ENCODE measurements around the gene LAPTM5. TPM values are rescaled to one million over a fixed set of nuclear protein-coding genes. Genes with fewer than 3 reads are reported as not detected.

The LAPTM5 gene
- total and polyA plus RNA-seq, 4 donors = 58.7 to 653 (median 271) TPM

GRCh38 chr1:30732277-30732996 is 25.1 kb downstream of the LAPTM5 start:
- peaks cover 0 to 3% (median 0%) of the 10 kb centered on the region in 5 donors for H3K4me1 ChIP-seq (ENCODE audit: control insufficient read depth in 5 of 5, insufficient read depth in 5 of 5, low read length in 5 of 5)
- peaks cover 0 to 2% (median 0%) of the 10 kb centered on the region in 4 donors for H3K9me3 ChIP-seq (ENCODE audit: control insufficient read depth in 4 of 4, insufficient read depth in 3 of 4, low read length in 3 of 4)
- no peak for ATAC-seq (ENCODE audit: insufficient read depth, low FRiP score)
- H3K4me3 ChIP-seq = no peak overlapping the region
- TF ChIP-seq, protein P1, sequence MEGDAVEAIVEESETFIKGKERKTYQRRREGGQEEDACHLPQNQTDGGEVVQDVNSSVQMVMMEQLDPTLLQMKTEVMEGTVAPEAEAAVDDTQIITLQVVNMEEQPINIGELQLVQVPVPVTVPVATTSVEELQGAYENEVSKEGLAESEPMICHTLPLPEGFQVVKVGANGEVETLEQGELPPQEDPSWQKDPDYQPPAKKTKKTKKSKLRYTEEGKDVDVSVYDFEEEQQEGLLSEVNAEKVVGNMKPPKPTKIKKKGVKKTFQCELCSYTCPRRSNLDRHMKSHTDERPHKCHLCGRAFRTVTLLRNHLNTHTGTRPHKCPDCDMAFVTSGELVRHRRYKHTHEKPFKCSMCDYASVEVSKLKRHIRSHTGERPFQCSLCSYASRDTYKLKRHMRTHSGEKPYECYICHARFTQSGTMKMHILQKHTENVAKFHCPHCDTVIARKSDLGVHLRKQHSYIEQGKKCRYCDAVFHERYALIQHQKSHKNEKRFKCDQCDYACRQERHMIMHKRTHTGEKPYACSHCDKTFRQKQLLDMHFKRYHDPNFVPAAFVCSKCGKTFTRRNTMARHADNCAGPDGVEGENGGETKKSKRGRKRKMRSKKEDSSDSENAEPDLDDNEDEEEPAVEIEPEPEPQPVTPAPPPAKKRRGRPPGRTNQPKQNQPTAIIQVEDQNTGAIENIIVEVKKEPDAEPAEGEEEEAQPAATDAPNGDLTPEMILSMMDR (IDR thresholded peaks at IDR 0.05; ENCODE audit: control extremely low read depth, extremely low read depth) = no peak
- H3K9ac ChIP-seq (ENCODE audit: insufficient read depth in 1 of 2, low read length in 2 of 2) = no peak overlapping the region
- H3K27me3 ChIP-seq (ENCODE audit: control insufficient read depth in 3 of 3, insufficient read depth in 3 of 3, low read length in 2 of 3) = no peaks in the 10 kb centered on the region
- peaks cover 0 to 17% (median 0%) of the 10 kb centered on the region in 4 donors for H3K36me3 ChIP-seq (ENCODE audit: control insufficient read depth in 4 of 4, insufficient read depth in 4 of 4, low read length in 4 of 4)
- no peak for DNase-seq
- WGBS, 2 donors = 46 to 73% methylated on average over 10 of the region's 10 CpGs
- H3K27ac ChIP-seq (ENCODE audit: low read depth in 1 of 2, low read length in 1 of 2) = no peak overlapping the region

DNA sequence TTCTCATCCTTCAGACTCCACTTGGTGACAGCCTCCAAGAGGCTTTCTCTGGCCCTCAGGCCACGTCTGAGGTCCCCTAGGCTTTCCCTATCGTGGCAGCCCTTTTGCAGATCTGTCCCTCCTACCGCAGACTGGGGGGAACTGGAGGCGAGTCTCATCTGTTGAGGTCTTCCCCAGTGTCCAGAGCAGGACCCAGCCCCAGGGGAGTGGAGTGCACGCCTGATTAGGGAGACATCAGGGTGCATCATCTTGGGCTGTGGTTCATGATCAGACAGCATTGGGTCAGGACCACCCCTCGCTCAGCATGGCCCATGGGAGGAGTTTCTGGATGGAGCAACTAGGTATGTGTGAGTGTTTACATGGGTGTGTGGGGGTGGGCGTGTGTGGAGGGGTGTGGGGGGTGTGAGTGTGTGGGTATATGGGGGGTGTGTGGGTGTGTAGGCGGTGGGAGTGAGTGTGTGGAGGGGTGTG is 25.7 kb downstream of the LAPTM5 start:
- Histone ChIP-seq H3K27ac (ENCODE audit: low read depth in 1 of 2, low read length in 1 of 2) (no peak overlapping the region), H3K36me3 (ENCODE audit: control insufficient read depth in 4 of 4, insufficient read depth in 4 of 4, low read length in 4 of 4) (peaks cover 0 to 14% (median 0%) of the 10 kb centered on the region in 4 donors), H3K9ac (ENCODE audit: insufficient read depth in 1 of 2, low read length in 2 of 2) (no peak overlapping the region), H3K4me1 (ENCODE audit: control insufficient read depth in 5 of 5, insufficient read depth in 5 of 5, low read length in 5 of 5) (peaks cover 0 to 3% (median 0%) of the 10 kb centered on the region in 5 donors), H3K9me3 (ENCODE audit: control insufficient read depth in 4 of 4, insufficient read depth in 3 of 4, low read length in 3 of 4) (peaks cover 0 to 2% (median 0%) of the 10 kb centered on the region in 4 donors), H3K4me3 (no peak overlapping the region), H3K27me3 (ENCODE audit: control insufficient read depth in 3 of 3, insufficient read depth in 3 of 3, low read length in 2 of 3) (no peaks in the 10 kb centered on the region)
- TF ChIP-seq, protein P1 (IDR thresholded peaks at IDR 0.05; ENCODE audit: control extremely low read depth, extremely low read depth) = no peak
- 82 to 87% methylated on average over 8 of the region's 8 CpGs for WGBS, 2 donors
- ATAC-seq (ENCODE audit: insufficient read depth, low FRiP score) = no peak
- no peak for DNase-seq

- H3K9me3 ChIP-seq (ENCODE audit: control insufficient read depth in 4 of 4, insufficient read depth in 3 of 4, low read length in 3 of 4) = peaks cover 0 to 2% (median 0%) of the 10 kb centered on the region in 4 donors
- peaks cover 0 to 14% (median 0%) of the 10 kb centered on the region in 4 donors for H3K36me3 ChIP-seq (ENCODE audit: control insufficient read depth in 4 of 4, insufficient read depth in 4 of 4, low read length in 4 of 4)
- WGBS, 2 donors = 73 to 80% methylated on average over 10 of the region's 10 CpGs
- ATAC-seq (ENCODE audit: insufficient read depth, low FRiP score) (no peak), DNase-seq (no peak)
- TF ChIP-seq, protein P1 (IDR thresholded peaks at IDR 0.05; ENCODE audit: control extremely low read depth, extremely low read depth) = no peak
- peaks cover 0 to 3% (median 0%) of the 10 kb centered on the region in 5 donors for H3K4me1 ChIP-seq (ENCODE audit: control insufficient read depth in 5 of 5, insufficient read depth in 5 of 5, low read length in 5 of 5)
- H3K27me3 ChIP-seq (ENCODE audit: control insufficient read depth in 3 of 3, insufficient read depth in 3 of 3, low read length in 2 of 3) = no peaks in the 10 kb centered on the region
- no peak overlapping the region for H3K27ac ChIP-seq (ENCODE audit: low read depth in 1 of 2, low read length in 1 of 2)
- no peak overlapping the region for H3K9ac ChIP-seq (ENCODE audit: insufficient read depth in 1 of 2, low read length in 2 of 2)
- H3K4me3 ChIP-seq = no peak overlapping the region
Observed at GRCh38 chr1:30731109-30731805, 26.3 kb downstream of the LAPTM5 start.

Data from lung (tissue), 12 donors.